Measurements from ENCODE around the gene CHST11.

- no peak for TF ChIP-seq CTCF (conservative IDR thresholded peaks at IDR 0.05; ENCODE audit: low read depth, low read length)
- no peak for TF ChIP-seq EZH2 (IDR thresholded peaks at IDR 0.05; ENCODE audit: borderline replicate concordance, low read depth, low read length, poor library complexity, severe bottlenecking)
Measured at GRCh38 chr12:104436790-104437189, 20.0 kb upstream of the CHST11 start.

Data from A673 (cell line).